Measurements from ENCODE around the gene SEC11A.

SEC11A gene

DNA sequence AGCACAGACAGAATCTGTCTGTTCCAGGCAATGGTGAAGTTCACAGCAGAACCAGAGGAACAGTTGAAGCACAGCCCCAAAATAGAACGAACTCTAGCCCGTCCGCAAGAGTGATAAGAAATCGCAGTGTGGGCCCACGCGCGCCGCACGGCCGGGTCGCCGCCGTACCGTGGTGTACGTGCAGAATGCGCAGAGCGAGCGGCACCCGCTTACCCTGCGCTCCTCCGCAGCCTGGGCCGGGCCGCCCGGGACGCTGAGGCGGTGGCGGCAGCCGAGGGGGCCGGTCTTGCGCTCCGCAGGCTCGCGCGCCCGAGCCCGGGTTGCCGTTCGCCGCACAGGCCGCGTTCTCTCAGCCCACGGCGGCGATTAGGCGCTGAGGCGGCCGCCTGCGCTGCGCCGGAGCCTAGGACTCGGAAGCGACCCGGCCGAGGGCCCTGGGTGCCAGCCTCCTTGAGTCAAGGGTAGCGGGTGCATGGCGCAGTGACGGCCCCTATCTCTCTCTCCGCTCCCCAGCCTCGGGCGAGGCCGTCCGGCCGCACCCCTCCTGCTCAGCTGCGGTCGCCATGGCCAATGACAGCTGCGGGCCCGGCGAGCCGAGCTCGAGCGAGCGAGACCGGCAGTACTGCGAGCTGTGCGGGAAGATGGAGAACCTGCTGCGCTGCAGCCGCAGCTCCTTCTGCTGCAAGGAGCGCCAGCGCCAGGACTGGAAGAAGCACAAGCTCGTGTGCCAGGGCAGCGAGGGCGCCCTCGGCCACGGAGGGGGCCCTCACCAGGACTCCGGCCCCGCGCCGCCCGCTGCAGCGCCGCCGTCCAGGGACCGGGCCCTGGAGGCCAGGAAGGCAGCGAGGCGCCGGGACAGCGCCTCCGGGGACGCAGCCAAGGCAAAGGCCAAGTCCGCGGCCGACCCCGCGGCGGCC, 82.4 kb downstream of the SEC11A start:
- TF ChIP-seq, protein P1, sequence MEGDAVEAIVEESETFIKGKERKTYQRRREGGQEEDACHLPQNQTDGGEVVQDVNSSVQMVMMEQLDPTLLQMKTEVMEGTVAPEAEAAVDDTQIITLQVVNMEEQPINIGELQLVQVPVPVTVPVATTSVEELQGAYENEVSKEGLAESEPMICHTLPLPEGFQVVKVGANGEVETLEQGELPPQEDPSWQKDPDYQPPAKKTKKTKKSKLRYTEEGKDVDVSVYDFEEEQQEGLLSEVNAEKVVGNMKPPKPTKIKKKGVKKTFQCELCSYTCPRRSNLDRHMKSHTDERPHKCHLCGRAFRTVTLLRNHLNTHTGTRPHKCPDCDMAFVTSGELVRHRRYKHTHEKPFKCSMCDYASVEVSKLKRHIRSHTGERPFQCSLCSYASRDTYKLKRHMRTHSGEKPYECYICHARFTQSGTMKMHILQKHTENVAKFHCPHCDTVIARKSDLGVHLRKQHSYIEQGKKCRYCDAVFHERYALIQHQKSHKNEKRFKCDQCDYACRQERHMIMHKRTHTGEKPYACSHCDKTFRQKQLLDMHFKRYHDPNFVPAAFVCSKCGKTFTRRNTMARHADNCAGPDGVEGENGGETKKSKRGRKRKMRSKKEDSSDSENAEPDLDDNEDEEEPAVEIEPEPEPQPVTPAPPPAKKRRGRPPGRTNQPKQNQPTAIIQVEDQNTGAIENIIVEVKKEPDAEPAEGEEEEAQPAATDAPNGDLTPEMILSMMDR (IDR thresholded peaks at IDR 0.05; ENCODE audit: extremely low read depth, missing control alignments), result no peak
- DNase-seq (ENCODE audit: low spot score), result peak; percentile 66

DNA sequence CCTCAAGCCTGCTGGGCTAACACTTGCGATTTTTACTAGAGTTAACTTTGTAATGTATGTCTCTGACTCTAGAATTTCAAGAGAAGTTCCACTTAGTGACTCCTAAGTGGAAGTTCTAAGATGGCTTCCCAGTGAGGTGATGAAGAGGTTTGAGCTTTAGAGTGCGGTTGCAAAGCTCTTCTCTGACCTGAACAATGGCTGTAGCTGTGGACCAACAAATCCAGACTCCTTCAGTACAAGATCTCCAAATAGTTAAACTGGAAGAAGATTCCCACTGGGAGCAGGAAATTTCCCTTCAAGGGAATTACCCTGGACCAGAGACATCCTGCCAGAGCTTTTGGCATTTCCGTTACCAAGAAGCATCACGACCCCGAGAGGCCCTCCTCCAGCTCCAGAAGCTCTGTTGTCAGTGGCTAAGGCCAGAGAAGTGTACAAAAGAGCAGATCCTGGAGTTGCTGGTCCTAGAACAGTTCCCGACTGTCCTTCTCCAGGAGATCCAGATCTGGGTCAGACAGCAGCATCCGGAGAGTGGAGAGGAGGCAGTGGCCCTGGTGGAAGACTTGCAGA, 84.2 kb downstream of the SEC11A start:
- no peak for DNase-seq (ENCODE audit: low spot score)
- TF ChIP-seq, protein P1 (IDR thresholded peaks at IDR 0.05; ENCODE audit: extremely low read depth, missing control alignments), result no peak

DNA sequence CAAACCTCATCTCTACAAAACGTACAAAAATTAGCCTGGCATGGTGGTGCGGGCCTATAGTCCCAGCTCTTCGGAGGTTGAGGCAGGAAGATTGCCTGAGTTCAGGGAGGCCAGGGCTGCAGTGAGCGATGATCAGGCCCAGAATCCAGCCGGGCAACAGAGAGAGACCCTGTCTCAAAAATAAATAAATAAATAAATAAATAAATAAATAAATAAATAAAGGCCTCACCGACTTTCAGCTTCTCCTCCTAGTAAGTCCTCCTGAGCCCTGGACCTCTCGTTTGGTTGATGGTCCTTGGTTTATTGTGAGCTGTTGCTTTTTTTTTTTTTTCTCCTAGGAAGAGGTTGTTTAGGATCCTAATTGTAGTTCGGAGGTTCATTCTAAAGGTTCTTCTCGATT, 86.9 kb downstream of the SEC11A start:
- no peak for DNase-seq (ENCODE audit: low spot score)
- TF ChIP-seq, protein P1 (IDR thresholded peaks at IDR 0.05; ENCODE audit: extremely low read depth, missing control alignments), result no peak

DNA sequence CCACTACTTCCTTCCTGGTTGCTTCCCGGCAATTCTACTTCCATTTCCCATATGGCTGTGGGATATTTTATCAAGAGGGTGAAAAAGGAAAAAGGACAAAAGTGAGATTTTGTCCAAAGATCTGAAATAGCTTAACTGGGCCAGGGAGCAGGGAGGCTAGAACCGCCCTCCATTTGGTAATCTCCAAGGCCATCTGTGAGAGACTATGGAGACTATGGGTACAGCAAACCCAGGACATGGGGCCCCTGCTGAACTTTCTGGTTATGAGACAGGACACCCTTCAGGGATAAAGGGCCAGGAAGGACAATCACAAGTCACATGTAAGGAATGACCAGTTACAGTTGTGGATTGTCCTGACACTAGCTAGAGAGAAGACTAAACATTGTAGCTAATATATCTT, 90.8 kb downstream of the SEC11A start:
- DNase-seq (ENCODE audit: low spot score), result no peak
- TF ChIP-seq, protein P1 (IDR thresholded peaks at IDR 0.05; ENCODE audit: extremely low read depth, missing control alignments), result no peak

DNA sequence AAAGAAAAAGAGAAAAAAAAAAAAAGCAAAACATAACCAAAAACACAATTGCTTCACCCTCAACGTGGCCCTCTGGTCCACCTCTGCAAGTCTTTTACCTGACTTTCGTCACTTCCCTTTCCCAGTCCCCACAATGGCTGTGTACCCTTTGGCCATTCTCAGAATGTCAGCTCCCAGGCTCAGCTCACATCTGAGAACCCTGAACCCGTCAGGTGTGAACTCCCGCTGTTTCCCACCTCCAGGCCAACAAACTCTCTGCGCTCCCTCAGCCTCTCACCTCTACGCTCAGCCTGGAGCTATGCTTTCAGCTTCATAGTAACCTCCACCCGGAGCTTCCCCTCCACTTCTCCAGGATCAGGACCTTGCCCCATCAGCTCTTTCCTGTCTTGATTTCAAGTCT, 91.6 kb downstream of the SEC11A start:
- no peak for DNase-seq (ENCODE audit: low spot score)
- TF ChIP-seq, protein P1 (IDR thresholded peaks at IDR 0.05; ENCODE audit: extremely low read depth, missing control alignments), result no peak

DNA sequence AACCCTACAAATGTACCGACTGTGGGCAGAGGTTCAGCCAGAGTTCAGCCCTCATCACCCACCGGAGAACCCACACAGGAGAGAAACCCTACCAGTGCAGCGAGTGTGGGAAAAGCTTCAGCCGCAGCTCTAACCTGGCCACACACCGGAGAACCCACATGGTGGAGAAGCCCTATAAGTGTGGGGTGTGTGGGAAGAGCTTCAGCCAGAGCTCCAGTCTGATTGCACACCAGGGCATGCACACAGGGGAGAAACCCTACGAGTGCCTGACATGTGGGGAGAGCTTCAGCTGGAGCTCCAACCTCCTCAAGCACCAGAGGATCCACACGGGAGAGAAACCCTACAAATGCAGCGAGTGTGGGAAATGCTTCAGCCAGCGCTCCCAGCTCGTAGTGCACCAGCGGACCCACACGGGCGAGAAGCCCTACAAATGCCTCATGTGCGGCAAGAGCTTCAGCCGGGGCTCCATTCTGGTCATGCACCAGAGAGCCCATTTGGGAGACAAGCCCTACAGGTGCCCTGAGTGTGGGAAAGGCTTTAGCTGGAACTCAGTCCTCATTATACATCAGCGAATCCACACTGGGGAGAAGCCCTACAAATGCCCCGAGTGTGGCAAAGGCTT, 94.5 kb downstream of the SEC11A start:
- TF ChIP-seq, protein P1 (IDR thresholded peaks at IDR 0.05; ENCODE audit: extremely low read depth, missing control alignments), result no peak
- no peak for DNase-seq (ENCODE audit: low spot score)

DNA sequence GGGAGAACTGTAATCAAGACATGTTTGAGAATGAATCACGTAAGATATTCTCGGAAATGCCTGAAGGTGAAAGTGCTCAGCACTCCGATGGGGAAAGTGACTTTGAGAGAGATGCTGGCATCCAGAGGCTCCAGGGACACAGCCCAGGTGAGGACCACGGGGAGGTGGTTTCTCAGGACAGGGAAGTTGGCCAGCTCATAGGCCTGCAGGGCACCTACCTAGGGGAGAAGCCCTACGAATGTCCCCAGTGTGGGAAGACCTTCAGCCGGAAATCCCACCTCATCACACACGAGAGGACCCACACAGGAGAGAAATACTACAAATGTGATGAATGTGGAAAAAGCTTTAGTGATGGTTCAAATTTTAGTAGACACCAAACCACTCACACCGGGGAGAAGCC, 95.3 kb downstream of the SEC11A start:
- TF ChIP-seq, protein P1 (IDR thresholded peaks at IDR 0.05; ENCODE audit: extremely low read depth, missing control alignments), result no peak
- no peak for DNase-seq (ENCODE audit: low spot score)

All from GM20000 (cell line).